OCI-LY1 (cell line): ENCODE measurements around the gene CCDC141.
"Not testable (repeated sequence)": the region's sequence is repeated elsewhere in the genome, so short reads cannot be mapped to it uniquely, and the experiment has no call there.

Experiments
- H2AFZ ChIP-seq: fragments of 200-600 bp; sonication (generic), shearing (Covaris generic); 2 replicates; pipeline ENCODE4 v1.6.0; 2014; ENCODE audit warnings: antibody characterized with exemption, mild to moderate bottlenecking, low read length
- H3F3A ChIP-seq: fragments of 200-600 bp; sonication (generic), shearing (Covaris generic); 2 replicates; pipeline ENCODE4 v1.6.0; 2014; ENCODE audit warnings: mild to moderate bottlenecking, antibody characterized with exemption, low read length, moderate library complexity; ENCODE audit not compliant: insufficient read depth
- H3K27ac ChIP-seq: fragments of 200-600 bp; sonication (generic); 2 replicates; pipeline ENCODE4 v1.5.1; 2014; ENCODE audit warnings: low read length, mixed run types, mild to moderate bottlenecking, low read depth; ENCODE audit not compliant: poor library complexity, severe bottlenecking
- H3K27me3 ChIP-seq: fragments of 200-600 bp; sonication (generic); 2 replicates; pipeline ENCODE4 v1.6.0; 2014; ENCODE audit warnings: antibody characterized with exemption, mild to moderate bottlenecking, low read length, moderate library complexity; ENCODE audit not compliant: insufficient read depth
- H3K36me3 ChIP-seq: fragments of 200-600 bp; sonication (generic); 2 replicates; pipeline ENCODE4 v1.6.1; 2014; ENCODE audit warnings: mild to moderate bottlenecking, antibody characterized with exemption, low read length, moderate library complexity, mixed read lengths; ENCODE audit not compliant: insufficient read depth
- H3K4me1 ChIP-seq: fragments of 200-600 bp; sonication (generic); 2 replicates; pipeline ENCODE4 v1.5.1; 2014; ENCODE audit warnings: mild to moderate bottlenecking, low read length, moderate library complexity; ENCODE audit not compliant: insufficient read depth, severe bottlenecking
- H3K4me2 ChIP-seq: fragments of 200-600 bp; sonication (generic), shearing (Covaris generic); 2 replicates; pipeline ENCODE4 v1.6.1; 2014; ENCODE audit warnings: low read length
- H3K4me3 ChIP-seq: fragments of 200-600 bp; sonication (generic); 2 replicates; pipeline ENCODE4 v1.5.1; 2014; ENCODE audit warnings: low read length, low read depth, mild to moderate bottlenecking, mixed read lengths; ENCODE audit not compliant: poor library complexity, severe bottlenecking
- H3K79me2 ChIP-seq: fragments of 200-600 bp; shearing (Covaris generic); 2 replicates; pipeline ENCODE4 v1.6.1; 2016; ENCODE audit warnings: mixed run types, low read length, mixed read lengths; ENCODE audit not compliant: insufficient read depth
- H3K9ac ChIP-seq: fragments of 200-600 bp; sonication (generic), shearing (Covaris generic); 2 replicates; pipeline ENCODE4 v1.6.1; 2014; ENCODE audit warnings: mild to moderate bottlenecking, low read length, mixed read lengths
- H3K9me2 ChIP-seq: fragments of 200-600 bp; sonication (generic), shearing (Covaris generic); 2 replicates; pipeline ENCODE4 v1.6.1; 2014; ENCODE audit warnings: low read depth, mild to moderate bottlenecking, low read length, mixed read lengths
- H3K9me3 ChIP-seq: fragments of 200-600 bp; shearing (Covaris generic); 2 replicates; pipeline ENCODE4 v1.6.1; 2014; ENCODE audit warnings: low read length, mixed read lengths
- H4K20me1 ChIP-seq: fragments of 200-600 bp; sonication (generic), shearing (Covaris generic); 2 replicates; pipeline ENCODE4 v1.6.0; 2016; ENCODE audit warnings: mild to moderate bottlenecking, low read length; ENCODE audit not compliant: insufficient read depth
- EZH2 ChIP-seq: fragments of 200-600 bp; sonication (generic), shearing (Covaris generic); IDR thresholded peaks from 2 replicates; pipeline ENCODE4 v1.8.0; 2017; ENCODE audit warnings: borderline replicate concordance, mixed run types, mild to moderate bottlenecking, antibody characterized with exemption, low read length, moderate library complexity, mixed read lengths
- TF ChIP-seq, protein P1 (sequence below): fragments of 200-600 bp; sonication (generic), shearing (Covaris generic); IDR thresholded peaks from 2 replicates; pipeline ENCODE4 v1.5.1; 2017; ENCODE audit warnings: mild to moderate bottlenecking, antibody characterized with exemption, low read length, moderate library complexity, mixed read lengths

Gene CCDC141

DNA sequence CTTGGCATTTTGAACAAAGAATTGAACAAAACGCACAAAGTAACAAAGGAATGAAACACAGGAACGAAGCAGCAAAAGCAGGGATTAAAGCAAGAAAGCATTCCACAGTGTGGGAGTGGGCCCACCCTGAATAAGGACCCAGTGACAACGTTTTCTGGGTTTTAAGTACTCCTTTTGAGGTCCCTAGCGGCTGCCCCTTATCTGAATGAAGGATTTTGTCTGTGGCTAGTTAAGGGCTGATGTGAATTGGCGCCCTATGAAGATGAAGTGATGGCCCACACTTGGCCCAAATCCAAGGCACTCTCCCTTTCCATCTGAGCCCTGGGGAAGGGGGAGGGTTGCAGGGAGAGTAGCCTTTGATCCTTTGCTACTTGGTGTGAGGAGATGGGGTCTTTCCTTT lies 7.8 kb upstream of the CCDC141 start:
- Histone ChIP-seq H3K27me3 (no peaks in the 10 kb centered on the region), H3K9ac (peak overlapping the region; percentile 62; the same call in 1 of the 2 replicates), H3K36me3 (no peaks in the 10 kb centered on the region), H3K9me2 (no peaks in the 10 kb centered on the region), H3K4me1 (peaks cover 27% of the 10 kb centered on the region), H3F3A (no peaks in the 10 kb centered on the region), H3K4me3 (no peak overlapping the region), H3K27ac (peak overlapping the region; percentile 95), H3K9me3 (no peaks in the 10 kb centered on the region), H3K4me2 (no peak overlapping the region), H2AFZ (no peak overlapping the region), H3K79me2 (no peaks in the 10 kb centered on the region), H4K20me1 (no peaks in the 10 kb centered on the region)
- TF ChIP-seq, protein P1, sequence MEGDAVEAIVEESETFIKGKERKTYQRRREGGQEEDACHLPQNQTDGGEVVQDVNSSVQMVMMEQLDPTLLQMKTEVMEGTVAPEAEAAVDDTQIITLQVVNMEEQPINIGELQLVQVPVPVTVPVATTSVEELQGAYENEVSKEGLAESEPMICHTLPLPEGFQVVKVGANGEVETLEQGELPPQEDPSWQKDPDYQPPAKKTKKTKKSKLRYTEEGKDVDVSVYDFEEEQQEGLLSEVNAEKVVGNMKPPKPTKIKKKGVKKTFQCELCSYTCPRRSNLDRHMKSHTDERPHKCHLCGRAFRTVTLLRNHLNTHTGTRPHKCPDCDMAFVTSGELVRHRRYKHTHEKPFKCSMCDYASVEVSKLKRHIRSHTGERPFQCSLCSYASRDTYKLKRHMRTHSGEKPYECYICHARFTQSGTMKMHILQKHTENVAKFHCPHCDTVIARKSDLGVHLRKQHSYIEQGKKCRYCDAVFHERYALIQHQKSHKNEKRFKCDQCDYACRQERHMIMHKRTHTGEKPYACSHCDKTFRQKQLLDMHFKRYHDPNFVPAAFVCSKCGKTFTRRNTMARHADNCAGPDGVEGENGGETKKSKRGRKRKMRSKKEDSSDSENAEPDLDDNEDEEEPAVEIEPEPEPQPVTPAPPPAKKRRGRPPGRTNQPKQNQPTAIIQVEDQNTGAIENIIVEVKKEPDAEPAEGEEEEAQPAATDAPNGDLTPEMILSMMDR: no peak
- no peak for TF ChIP-seq EZH2

DNA sequence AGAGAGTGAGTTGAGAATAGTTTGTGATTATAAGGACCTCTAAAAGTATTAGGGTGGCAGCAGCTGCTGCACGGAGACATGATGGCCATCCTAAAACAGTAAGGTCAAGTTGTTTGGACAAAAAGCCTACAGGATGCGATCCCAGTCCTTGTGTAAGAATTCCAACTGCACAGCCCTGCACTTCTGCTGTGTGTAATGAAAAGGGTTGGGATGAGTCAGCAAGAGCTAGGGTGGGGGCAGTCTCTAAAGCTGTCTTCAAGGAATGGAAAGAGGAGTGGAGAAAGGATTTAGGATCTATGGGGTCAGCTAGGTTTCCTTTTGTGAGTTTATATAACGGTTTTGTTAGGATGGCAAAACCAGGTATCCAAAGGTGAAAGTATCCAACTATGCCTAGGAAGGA lies 3.6 kb upstream of the CCDC141 start:
- not testable (repeated sequence) for H3K79me2 ChIP-seq, H3K9me2 ChIP-seq, H3K9me3 ChIP-seq, H3K27me3 ChIP-seq, H4K20me1 ChIP-seq, H3K36me3 ChIP-seq, H3F3A ChIP-seq, H2AFZ ChIP-seq, H3K4me3 ChIP-seq, H3K27ac ChIP-seq, H3K4me2 ChIP-seq, H3K9ac ChIP-seq
- H3K4me1 ChIP-seq: peaks cover 44% of the 10 kb centered on the region

DNA sequence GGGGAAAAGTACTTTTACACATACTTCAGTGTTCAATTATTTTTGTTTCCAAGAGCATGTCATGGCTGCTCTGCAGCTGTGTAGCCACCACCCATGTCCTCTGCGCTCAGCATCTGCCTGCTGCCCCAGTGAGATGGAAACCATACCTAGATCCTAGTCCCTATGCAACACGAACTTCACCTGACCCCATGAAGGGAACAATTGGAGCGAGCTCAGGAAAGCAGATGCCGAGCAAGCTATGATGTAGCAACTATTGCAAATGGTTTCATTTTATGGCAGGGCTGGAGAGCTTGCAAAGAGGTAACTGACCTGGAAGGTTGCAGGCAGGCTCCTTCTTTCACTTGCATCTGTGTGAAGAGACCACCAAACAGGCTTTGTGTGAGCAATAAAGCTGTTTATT lies 1.3 kb upstream of the CCDC141 start:
- Histone ChIP-seq H3K4me3 (peak overlapping the region; percentile 57), H3K9ac (peak overlapping the region; percentile 67; the same call in 1 of the 2 replicates), H3K36me3 (peaks cover 8% of the 10 kb centered on the region), H3F3A (0 out of 2 replicates have a peak, but pooled peaks cover 4% of the 10 kb centered on the region), H3K4me2 (peak overlapping the region; percentile 78), H3K79me2 (no peaks in the 10 kb centered on the region), H3K9me3 (peaks cover 1% of the 10 kb centered on the region), H4K20me1 (no peaks in the 10 kb centered on the region), H3K4me1 (peaks cover 49% of the 10 kb centered on the region), H2AFZ (no peak overlapping the region), H3K27ac (peak overlapping the region; percentile 91), H3K9me2 (no peaks in the 10 kb centered on the region), H3K27me3 (no peaks in the 10 kb centered on the region)
- TF ChIP-seq, protein P1: no peak
- no peak for TF ChIP-seq EZH2

DNA sequence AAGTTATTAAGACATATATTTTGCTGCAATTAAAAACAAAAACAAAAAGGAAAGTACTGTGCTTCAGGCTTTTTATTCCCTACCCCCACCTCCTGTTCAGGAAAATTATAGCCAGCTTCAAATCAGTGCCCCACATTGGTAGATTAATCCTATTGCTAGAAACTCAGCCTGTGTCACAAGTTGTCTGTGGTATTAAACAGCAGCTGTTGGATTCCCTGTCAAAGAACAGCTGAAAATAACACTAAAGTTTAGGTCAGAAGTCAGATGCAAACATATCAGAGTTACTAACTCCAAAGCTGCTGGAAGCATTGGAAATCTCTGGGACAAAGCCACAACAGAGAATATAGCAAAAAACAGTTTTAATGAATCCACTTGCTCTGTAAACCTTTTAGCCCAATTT lies 818 bp upstream of the CCDC141 start:
- 0 out of 2 replicates have a peak, but pooled peaks cover 4% of the 10 kb centered on the region for H3F3A ChIP-seq
- H3K27ac ChIP-seq: peak overlapping the region; percentile 91
- H2AFZ ChIP-seq: no peak overlapping the region
- H3K9me2 ChIP-seq: no peaks in the 10 kb centered on the region
- H3K79me2 ChIP-seq: no peaks in the 10 kb centered on the region
- H3K4me3 ChIP-seq: peak overlapping the region; percentile 57
- peak overlapping the region; percentile 67 for H3K9ac ChIP-seq
- H4K20me1 ChIP-seq: no peaks in the 10 kb centered on the region
- no peak for TF ChIP-seq EZH2
- TF ChIP-seq, protein P1: no peak
- H3K9me3 ChIP-seq: peaks cover 6% of the 10 kb centered on the region
- H3K27me3 ChIP-seq: no peaks in the 10 kb centered on the region
- peaks cover 13% of the 10 kb centered on the region for H3K36me3 ChIP-seq
- peaks cover 49% of the 10 kb centered on the region for H3K4me1 ChIP-seq
- peak overlapping the region; percentile 78 for H3K4me2 ChIP-seq
